ENCODE results near the gene PLB1.

PLB1 gene

DNA sequence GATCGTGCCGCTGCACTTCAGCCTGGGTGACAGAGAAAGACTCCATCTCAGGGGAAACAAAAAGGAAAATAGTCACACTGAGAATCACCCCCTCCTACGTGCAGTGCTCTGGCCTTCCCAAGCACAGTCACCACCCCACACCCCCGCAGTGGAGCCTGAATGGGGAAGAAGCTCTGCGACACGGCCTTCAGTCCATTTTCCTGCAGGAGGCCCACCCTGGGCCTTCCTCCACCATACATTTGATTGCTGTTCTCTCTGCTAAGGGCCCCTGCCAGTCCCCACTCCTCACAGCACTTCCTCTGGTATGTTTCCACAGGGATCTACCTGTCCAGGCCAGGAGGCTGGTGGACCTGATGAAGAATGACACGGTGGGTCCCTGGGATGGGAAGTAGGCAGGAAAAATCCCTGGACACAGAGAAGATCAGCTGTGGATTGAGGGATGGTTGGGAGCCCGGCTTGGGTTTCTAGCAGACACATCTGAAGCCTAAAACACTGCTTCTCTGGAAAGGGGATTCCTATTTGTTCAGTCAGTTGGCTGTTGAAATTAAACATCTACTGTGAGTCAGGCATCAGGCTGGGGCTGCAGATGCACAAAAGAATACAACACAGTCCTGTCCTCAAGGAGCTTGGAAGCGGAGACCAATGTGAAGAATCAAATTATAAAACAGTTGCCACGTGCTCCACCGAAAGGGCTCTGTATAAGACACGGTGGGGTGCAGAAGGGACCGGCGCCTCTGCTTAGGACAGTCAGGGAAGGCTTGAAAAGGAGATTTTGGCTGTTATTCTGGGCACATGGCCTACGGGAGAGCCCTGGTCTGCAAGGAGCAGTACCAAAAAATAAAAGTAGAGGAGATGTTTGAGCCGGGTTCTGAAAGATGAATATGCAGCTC lies 82.2 kb downstream of the PLB1 start:
- no peaks in the 10 kb centered on the region for H3K79me2 ChIP-seq (ENCODE audit: low read length)
- H3K36me3 ChIP-seq (replicated peaks; ENCODE audit: insufficient read depth, low read length), result no peaks in the 10 kb centered on the region
- no peak overlapping the region for H2AFZ ChIP-seq (ENCODE audit: low read length)
- no peak overlapping the region for H3K27ac ChIP-seq (ENCODE audit: low read length)
- no peaks in the 10 kb centered on the region for H4K20me1 ChIP-seq (ENCODE audit: insufficient read depth, low read length)
- H3K4me2 ChIP-seq (ENCODE audit: low read depth, low read length), result no peak overlapping the region
- H3K9me3 ChIP-seq (replicated peaks; ENCODE audit: insufficient read depth, low read length), result no peaks in the 10 kb centered on the region
- H3K4me1 ChIP-seq (ENCODE audit: low read length), result no peaks in the 10 kb centered on the region
- no peaks in the 10 kb centered on the region for H3F3A ChIP-seq (ENCODE audit: insufficient read depth, low read length)
- TF ChIP-seq EZH2phosphoT487 (IDR thresholded peaks at IDR 0.05; ENCODE audit: low read length) (no peak), EZH2 (optimal IDR thresholded peaks at IDR 0.05; ENCODE audit: low read depth, low read length) (no peak)
- TF ChIP-seq, protein P1, sequence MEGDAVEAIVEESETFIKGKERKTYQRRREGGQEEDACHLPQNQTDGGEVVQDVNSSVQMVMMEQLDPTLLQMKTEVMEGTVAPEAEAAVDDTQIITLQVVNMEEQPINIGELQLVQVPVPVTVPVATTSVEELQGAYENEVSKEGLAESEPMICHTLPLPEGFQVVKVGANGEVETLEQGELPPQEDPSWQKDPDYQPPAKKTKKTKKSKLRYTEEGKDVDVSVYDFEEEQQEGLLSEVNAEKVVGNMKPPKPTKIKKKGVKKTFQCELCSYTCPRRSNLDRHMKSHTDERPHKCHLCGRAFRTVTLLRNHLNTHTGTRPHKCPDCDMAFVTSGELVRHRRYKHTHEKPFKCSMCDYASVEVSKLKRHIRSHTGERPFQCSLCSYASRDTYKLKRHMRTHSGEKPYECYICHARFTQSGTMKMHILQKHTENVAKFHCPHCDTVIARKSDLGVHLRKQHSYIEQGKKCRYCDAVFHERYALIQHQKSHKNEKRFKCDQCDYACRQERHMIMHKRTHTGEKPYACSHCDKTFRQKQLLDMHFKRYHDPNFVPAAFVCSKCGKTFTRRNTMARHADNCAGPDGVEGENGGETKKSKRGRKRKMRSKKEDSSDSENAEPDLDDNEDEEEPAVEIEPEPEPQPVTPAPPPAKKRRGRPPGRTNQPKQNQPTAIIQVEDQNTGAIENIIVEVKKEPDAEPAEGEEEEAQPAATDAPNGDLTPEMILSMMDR (IDR thresholded peaks at IDR 0.05; ENCODE audit: low read length), result no peak
- no peak overlapping the region for H3K9ac ChIP-seq (ENCODE audit: low read length)
- no peak overlapping the region for H3K4me3 ChIP-seq (ENCODE audit: low read length)
- H3K27me3 ChIP-seq (replicated peaks; ENCODE audit: insufficient read depth, low read length), result no peaks in the 10 kb centered on the region
- no peak for DNase-seq
- H3K9me2 ChIP-seq (replicated peaks; ENCODE audit: insufficient read depth, low read length), result no peaks in the 10 kb centered on the region

GRCh38 chr2:28578774-28579173 lies 82.9 kb downstream of the PLB1 start:
- H3K27ac ChIP-seq (ENCODE audit: low read length), result no peak overlapping the region
- no peaks in the 10 kb centered on the region for H3K79me2 ChIP-seq (ENCODE audit: low read length)
- DNase-seq, result no peak
- no peaks in the 10 kb centered on the region for H3K9me3 ChIP-seq (replicated peaks; ENCODE audit: insufficient read depth, low read length)
- no peak overlapping the region for H2AFZ ChIP-seq (ENCODE audit: low read length)
- no peak overlapping the region for H3K4me3 ChIP-seq (ENCODE audit: low read length)
- H3K9ac ChIP-seq (ENCODE audit: low read length), result no peak overlapping the region
- no peaks in the 10 kb centered on the region for H3K9me2 ChIP-seq (replicated peaks; ENCODE audit: insufficient read depth, low read length)
- no peaks in the 10 kb centered on the region for H4K20me1 ChIP-seq (ENCODE audit: insufficient read depth, low read length)
- H3K27me3 ChIP-seq (replicated peaks; ENCODE audit: insufficient read depth, low read length), result no peaks in the 10 kb centered on the region
- TF ChIP-seq EZH2phosphoT487 (IDR thresholded peaks at IDR 0.05; ENCODE audit: low read length) (no peak), EZH2 (optimal IDR thresholded peaks at IDR 0.05; ENCODE audit: low read depth, low read length) (no peak)
- TF ChIP-seq, protein P1 (IDR thresholded peaks at IDR 0.05; ENCODE audit: low read length), result no peak
- no peaks in the 10 kb centered on the region for H3F3A ChIP-seq (ENCODE audit: insufficient read depth, low read length)
- no peak overlapping the region for H3K4me2 ChIP-seq (ENCODE audit: low read depth, low read length)
- no peaks in the 10 kb centered on the region for H3K4me1 ChIP-seq (ENCODE audit: low read length)
- no peaks in the 10 kb centered on the region for H3K36me3 ChIP-seq (replicated peaks; ENCODE audit: insufficient read depth, low read length)

GRCh38 chr2:28579606-28580005 lies 83.7 kb downstream of the PLB1 start:
- no peaks in the 10 kb centered on the region for H3K9me3 ChIP-seq (replicated peaks; ENCODE audit: insufficient read depth, low read length)
- no peak overlapping the region for H2AFZ ChIP-seq (ENCODE audit: low read length)
- H3K4me2 ChIP-seq (ENCODE audit: low read depth, low read length), result no peak overlapping the region
- H3K27ac ChIP-seq (ENCODE audit: low read length), result no peak overlapping the region
- no peaks in the 10 kb centered on the region for H3K79me2 ChIP-seq (ENCODE audit: low read length)
- H3K4me1 ChIP-seq (ENCODE audit: low read length), result no peaks in the 10 kb centered on the region
- no peaks in the 10 kb centered on the region for H4K20me1 ChIP-seq (ENCODE audit: insufficient read depth, low read length)
- no peaks in the 10 kb centered on the region for H3F3A ChIP-seq (ENCODE audit: insufficient read depth, low read length)
- no peaks in the 10 kb centered on the region for H3K9me2 ChIP-seq (replicated peaks; ENCODE audit: insufficient read depth, low read length)
- TF ChIP-seq, protein P1 (IDR thresholded peaks at IDR 0.05; ENCODE audit: low read length), result no peak
- TF ChIP-seq EZH2phosphoT487 (IDR thresholded peaks at IDR 0.05; ENCODE audit: low read length) (no peak), EZH2 (optimal IDR thresholded peaks at IDR 0.05; ENCODE audit: low read depth, low read length) (no peak)
- H3K4me3 ChIP-seq (ENCODE audit: low read length), result no peak overlapping the region
- H3K9ac ChIP-seq (ENCODE audit: low read length), result no peak overlapping the region
- H3K36me3 ChIP-seq (replicated peaks; ENCODE audit: insufficient read depth, low read length), result no peaks in the 10 kb centered on the region
- DNase-seq, result no peak
- no peaks in the 10 kb centered on the region for H3K27me3 ChIP-seq (replicated peaks; ENCODE audit: insufficient read depth, low read length)

Measured in MM.1S (cell line).